GM12878 (cell line): Measurements from ENCODE around the gene SEZ6L2. TPM values are rescaled to one million over a fixed set of nuclear protein-coding genes. Genes with fewer than 3 reads are reported as not detected.

Experiments
- ATF7 ChIP-seq: fragments of 450-650 bp; IDR thresholded peaks from 2 replicates; pipeline ENCODE4 v1.6.1; 2016; ENCODE audit warnings: low read depth, mild to moderate bottlenecking
- TAF1 ChIP-seq: IDR thresholded peaks from 2 replicates; pipeline ENCODE4 v1.6.1; 2011; ENCODE audit warnings: mild to moderate bottlenecking, low read depth, low read length, borderline replicate concordance
- TBL1XR1 ChIP-seq: IDR thresholded peaks from 2 replicates; pipeline ENCODE4 v1.6.1; 2012; ENCODE audit warnings: low read depth, low read length, improper control_type of control experiment
- ZNF384 ChIP-seq: IDR thresholded peaks from 2 replicates; pipeline ENCODE4 v1.6.1; 2012; ENCODE audit warnings: low read depth, mild to moderate bottlenecking, low read length, improper control_type of control experiment, borderline replicate concordance
- ZZZ3 ChIP-seq: IDR thresholded peaks from 2 replicates; pipeline ENCODE4 v1.6.1; 2011; ENCODE audit warnings: low read depth; ENCODE audit not compliant: control insufficient read depth, insufficient read length
- polyA plus RNA-seq, 11 experiments: library from polyadenylated mRNA; depleted of rRNA in 4 of 11; unstranded in 6 of 11; stranded (reverse) in 5 of 11; fragments of >200 nt; fragmentation: Nextera tagmentation in 4 of 11; fragmentation: Illumina TruSeq in 1 of 11; extraction: Ambion mirVana in 4 of 11; extraction: Trizol in 1 of 11; gene quantifications; 1 replicate in 1 of 11; 2 replicates in 10 of 11; pipeline versions ENCODE4 v1.2.1 to v1.2.3, GENCODE V29; 2011 to 2016; ENCODE audit warnings: inconsistent platforms in 2 of 11, missing spikeins in 2 of 11, low read depth in 1 of 11
- total RNA-seq, 4 experiments: library from RNA; depleted of rRNA in 3 of 4; stranded (reverse); fragments of >200 nt in 3 of 4; fragmentation: Illumina TruSeq in 1 of 4; extraction: Trizol in 1 of 4; gene quantifications; 2 replicates each; pipeline versions ENCODE4 v1.2.1 to v1.2.3, GENCODE V29; 2013 to 2021
- TF ChIP-seq, protein P1 (sequence below): fragments of 450-650 bp; IDR thresholded peaks from 2 replicates; pipeline ENCODE4 v1.6.1; 2017; ENCODE audit warnings: mild to moderate bottlenecking, moderate library complexity
- TF ChIP-seq, protein P2 (sequence below): fragments of 450-650 bp; formaldehyde crosslinking; IDR thresholded peaks from 2 replicates; pipeline ENCODE4 v1.4.0; 2020; ENCODE audit warnings: mild to moderate bottlenecking, moderate library complexity
- TF ChIP-seq, protein P3 (sequence below): fragments of 150-350 bp; IDR thresholded peaks from 2 replicates; pipeline ENCODE4 v1.6.1; 2016; ENCODE audit warnings: low read depth, low read length

SEZ6L2 gene
- total and polyA plus RNA-seq, 10 of the 15 experiments (the other 5 are each of a cell fraction or from before 2014, with no cell fraction given) = 0.06 to 0.49 TPM; not detected in 8

DNA sequence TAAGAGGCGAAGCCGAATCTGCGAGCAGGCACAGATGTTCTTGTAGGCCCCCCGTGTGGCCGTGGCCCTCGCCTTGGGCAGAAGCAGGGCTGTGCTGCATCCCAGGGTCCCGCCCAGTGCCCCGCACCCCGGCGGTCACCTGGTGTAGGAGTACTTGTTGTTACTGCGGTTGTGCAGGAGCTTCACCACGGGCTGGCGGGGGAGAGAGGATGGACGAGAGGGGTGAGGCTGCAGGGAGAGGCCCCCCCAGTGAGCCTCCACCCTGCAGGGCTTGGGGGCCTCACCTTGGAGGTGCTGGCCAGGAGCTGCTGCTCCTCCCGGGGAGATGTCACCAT, 12.3 kb upstream of the SEZ6L2 start (continued):
- TF ChIP-seq, protein P1, sequence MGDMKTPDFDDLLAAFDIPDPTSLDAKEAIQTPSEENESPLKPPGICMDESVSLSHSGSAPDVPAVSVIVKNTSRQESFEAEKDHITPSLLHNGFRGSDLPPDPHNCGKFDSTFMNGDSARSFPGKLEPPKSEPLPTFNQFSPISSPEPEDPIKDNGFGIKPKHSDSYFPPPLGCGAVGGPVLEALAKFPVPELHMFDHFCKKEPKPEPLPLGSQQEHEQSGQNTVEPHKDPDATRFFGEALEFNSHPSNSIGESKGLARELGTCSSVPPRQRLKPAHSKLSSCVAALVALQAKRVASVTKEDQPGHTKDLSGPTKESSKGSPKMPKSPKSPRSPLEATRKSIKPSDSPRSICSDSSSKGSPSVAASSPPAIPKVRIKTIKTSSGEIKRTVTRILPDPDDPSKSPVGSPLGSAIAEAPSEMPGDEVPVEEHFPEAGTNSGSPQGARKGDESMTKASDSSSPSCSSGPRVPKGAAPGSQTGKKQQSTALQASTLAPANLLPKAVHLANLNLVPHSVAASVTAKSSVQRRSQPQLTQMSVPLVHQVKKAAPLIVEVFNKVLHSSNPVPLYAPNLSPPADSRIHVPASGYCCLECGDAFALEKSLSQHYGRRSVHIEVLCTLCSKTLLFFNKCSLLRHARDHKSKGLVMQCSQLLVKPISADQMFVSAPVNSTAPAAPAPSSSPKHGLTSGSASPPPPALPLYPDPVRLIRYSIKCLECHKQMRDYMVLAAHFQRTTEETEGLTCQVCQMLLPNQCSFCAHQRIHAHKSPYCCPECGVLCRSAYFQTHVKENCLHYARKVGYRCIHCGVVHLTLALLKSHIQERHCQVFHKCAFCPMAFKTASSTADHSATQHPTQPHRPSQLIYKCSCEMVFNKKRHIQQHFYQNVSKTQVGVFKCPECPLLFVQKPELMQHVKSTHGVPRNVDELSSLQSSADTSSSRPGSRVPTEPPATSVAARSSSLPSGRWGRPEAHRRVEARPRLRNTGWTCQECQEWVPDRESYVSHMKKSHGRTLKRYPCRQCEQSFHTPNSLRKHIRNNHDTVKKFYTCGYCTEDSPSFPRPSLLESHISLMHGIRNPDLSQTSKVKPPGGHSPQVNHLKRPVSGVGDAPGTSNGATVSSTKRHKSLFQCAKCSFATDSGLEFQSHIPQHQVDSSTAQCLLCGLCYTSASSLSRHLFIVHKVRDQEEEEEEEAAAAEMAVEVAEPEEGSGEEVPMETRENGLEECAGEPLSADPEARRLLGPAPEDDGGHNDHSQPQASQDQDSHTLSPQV = no peak
- TF ChIP-seq, protein P2, sequence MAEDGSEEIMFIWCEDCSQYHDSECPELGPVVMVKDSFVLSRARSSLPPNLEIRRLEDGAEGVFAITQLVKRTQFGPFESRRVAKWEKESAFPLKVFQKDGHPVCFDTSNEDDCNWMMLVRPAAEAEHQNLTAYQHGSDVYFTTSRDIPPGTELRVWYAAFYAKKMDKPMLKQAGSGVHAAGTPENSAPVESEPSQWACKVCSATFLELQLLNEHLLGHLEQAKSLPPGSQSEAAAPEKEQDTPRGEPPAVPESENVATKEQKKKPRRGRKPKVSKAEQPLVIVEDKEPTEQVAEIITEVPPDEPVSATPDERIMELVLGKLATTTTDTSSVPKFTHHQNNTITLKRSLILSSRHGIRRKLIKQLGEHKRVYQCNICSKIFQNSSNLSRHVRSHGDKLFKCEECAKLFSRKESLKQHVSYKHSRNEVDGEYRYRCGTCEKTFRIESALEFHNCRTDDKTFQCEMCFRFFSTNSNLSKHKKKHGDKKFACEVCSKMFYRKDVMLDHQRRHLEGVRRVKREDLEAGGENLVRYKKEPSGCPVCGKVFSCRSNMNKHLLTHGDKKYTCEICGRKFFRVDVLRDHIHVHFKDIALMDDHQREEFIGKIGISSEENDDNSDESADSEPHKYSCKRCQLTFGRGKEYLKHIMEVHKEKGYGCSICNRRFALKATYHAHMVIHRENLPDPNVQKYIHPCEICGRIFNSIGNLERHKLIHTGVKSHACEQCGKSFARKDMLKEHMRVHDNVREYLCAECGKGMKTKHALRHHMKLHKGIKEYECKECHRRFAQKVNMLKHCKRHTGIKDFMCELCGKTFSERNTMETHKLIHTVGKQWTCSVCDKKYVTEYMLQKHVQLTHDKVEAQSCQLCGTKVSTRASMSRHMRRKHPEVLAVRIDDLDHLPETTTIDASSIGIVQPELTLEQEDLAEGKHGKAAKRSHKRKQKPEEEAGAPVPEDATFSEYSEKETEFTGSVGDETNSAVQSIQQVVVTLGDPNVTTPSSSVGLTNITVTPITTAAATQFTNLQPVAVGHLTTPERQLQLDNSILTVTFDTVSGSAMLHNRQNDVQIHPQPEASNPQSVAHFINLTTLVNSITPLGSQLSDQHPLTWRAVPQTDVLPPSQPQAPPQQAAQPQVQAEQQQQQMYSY (CRISPR knock-in tag) = no peak
- TF ChIP-seq, protein P3, sequence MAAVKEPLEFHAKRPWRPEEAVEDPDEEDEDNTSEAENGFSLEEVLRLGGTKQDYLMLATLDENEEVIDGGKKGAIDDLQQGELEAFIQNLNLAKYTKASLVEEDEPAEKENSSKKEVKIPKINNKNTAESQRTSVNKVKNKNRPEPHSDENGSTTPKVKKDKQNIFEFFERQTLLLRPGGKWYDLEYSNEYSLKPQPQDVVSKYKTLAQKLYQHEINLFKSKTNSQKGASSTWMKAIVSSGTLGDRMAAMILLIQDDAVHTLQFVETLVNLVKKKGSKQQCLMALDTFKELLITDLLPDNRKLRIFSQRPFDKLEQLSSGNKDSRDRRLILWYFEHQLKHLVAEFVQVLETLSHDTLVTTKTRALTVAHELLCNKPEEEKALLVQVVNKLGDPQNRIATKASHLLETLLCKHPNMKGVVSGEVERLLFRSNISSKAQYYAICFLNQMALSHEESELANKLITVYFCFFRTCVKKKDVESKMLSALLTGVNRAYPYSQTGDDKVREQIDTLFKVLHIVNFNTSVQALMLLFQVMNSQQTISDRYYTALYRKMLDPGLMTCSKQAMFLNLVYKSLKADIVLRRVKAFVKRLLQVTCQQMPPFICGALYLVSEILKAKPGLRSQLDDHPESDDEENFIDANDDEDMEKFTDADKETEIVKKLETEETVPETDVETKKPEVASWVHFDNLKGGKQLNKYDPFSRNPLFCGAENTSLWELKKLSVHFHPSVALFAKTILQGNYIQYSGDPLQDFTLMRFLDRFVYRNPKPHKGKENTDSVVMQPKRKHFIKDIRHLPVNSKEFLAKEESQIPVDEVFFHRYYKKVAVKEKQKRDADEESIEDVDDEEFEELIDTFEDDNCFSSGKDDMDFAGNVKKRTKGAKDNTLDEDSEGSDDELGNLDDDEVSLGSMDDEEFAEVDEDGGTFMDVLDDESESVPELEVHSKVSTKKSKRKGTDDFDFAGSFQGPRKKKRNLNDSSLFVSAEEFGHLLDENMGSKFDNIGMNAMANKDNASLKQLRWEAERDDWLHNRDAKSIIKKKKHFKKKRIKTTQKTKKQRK = no peak
- no peak for TF ChIP-seq ZNF384
- no peak for TF ChIP-seq TAF1
- no peak for TF ChIP-seq TBL1XR1
- no peak for TF ChIP-seq ATF7
- TF ChIP-seq ZZZ3 = no peak
